ENCODE measurements around the gene GALNT8.
"Not testable (repeated sequence)": the region's sequence is repeated elsewhere in the genome, so short reads cannot be mapped to it uniquely, and the experiment has no call there.

GALNT8 gene, protein sequence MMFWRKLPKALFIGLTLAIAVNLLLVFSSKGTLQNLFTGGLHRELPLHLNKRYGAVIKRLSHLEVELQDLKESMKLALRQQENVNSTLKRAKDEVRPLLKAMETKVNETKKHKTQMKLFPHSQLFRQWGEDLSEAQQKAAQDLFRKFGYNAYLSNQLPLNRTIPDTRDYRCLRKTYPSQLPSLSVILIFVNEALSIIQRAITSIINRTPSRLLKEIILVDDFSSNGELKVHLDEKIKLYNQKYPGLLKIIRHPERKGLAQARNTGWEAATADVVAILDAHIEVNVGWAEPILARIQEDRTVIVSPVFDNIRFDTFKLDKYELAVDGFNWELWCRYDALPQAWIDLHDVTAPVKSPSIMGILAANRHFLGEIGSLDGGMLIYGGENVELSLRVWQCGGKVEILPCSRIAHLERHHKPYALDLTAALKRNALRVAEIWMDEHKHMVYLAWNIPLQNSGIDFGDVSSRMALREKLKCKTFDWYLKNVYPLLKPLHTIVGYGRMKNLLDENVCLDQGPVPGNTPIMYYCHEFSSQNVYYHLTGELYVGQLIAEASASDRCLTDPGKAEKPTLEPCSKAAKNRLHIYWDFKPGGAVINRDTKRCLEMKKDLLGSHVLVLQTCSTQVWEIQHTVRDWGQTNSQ

DNA sequence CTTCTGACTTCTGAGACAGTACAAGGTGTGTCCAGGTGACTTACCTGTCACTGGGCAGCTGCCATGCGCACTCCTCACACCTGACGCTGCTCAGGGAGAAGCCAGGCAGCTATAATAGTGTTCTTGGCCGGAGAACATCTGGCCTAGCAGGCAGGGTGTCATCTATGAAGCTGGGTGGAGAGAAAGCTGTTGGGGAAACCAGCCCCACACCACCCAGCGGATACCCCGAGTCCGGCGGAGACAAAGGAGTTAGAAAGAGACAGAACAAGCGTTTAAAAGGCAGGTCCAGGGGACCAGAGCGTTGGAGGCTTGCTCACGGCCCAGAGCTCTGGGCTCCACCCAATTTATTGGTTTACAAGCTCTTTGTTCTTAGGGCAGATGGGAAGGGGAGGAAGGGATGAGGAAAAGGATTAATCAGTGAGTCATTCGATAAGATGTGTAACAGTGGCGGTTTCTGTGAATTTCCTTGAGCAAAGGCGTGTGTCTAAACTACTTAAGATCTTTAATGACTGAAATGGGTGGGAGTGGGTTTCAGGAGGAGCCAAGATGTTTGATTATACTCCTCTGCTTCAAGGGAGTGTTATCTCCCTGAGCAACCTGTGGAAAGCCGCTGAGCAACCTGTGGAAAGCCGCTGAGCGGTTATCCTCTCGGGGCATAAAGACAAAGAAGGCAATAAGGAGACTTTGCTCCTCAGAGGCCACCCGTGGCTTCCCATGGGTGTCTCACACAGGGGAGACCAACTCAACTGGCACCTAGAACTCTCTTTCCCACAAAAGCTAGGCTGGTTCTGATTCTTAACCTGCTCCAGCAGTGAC, at the start of gene GALNT8:
GALNT8 (plus strand) TSS at position 580 of the 816 bp plus-strand sequence. CDS start 278 bp downstream, outside the sequence.
- no peak for DNase-seq (ENCODE audit: low spot score)

DNA sequence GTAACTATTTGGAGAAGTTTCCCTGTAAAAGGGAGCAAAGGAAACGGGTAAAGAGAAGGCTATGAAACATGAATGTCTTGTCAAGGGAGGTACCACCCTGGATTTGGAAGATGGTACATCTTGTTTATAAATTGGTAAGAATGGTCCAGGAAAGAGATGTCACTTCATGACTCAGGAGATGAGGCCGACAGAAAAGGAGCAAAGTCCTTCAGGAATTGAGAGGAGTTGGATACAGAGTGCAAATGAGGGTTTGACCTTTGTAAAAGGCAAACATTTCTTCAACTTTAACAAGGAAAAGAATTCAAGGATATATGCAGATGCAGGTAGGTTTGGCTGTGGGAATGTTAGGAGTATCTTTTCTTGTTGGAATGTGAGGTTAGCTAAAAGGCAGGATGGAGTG, 40.5 kb upstream of the GALNT8 start:
- no peak for DNase-seq (ENCODE audit: low spot score)

DNA sequence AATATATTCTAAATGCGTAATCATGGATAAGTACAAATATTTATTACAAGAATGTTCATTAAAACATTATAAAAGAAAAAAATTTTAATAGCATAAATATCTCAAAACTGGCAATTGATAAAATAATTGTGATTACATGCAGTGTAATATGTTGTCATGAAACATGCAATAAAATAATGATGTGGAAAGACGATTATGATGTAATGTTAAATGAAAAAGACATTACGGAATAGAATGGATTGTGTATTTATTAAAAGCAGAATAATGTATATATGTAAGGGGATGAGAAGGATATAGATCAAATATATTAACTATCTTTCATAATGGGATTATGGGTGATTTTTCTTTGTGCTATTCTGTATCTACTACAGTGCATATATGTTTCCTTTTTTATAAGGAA, 38.5 kb upstream of the GALNT8 start:
- no peak for DNase-seq (ENCODE audit: low spot score)

DNA sequence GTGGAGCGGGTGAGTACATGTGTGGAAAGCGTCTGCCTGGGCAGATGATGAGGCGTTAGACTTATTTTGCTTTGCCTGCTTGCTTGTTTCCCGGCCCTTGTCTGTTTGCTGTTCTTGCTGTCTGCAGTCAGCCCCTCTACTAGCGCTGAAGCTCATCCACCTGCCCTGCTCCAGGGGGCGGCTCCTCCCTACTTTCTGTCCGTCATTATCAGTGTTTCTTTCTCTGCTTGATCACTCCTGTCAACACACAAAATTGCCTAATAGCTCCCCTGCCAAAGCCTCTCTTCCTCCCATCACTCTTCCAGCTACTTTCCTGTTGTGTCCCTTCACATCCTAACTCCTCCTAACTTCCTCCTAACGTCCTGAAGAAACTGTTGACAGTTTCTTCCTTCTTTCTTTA, 34.9 kb upstream of the GALNT8 start:
- no peak for DNase-seq (ENCODE audit: low spot score)

DNA sequence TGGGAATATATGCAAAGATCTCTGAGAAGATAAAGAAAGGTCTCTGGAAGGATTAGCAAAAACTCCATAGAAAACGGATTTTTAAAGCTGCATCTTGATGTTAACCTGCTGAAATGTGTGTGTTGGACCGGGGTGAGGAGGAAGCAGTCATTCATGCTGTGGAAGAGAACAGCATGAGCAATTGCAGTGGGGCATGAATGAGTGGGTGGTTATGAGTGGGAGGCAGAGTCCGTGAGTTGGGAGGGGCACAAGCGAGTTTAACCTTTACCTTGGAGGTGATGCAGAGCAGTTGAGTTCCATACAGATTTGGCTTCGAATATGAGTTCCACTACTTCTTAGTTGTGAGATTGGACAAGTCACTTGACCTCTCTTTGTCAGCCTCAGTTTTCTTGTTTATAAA, 29.4 kb upstream of the GALNT8 start:
- no peak for DNase-seq (ENCODE audit: low spot score)

DNA sequence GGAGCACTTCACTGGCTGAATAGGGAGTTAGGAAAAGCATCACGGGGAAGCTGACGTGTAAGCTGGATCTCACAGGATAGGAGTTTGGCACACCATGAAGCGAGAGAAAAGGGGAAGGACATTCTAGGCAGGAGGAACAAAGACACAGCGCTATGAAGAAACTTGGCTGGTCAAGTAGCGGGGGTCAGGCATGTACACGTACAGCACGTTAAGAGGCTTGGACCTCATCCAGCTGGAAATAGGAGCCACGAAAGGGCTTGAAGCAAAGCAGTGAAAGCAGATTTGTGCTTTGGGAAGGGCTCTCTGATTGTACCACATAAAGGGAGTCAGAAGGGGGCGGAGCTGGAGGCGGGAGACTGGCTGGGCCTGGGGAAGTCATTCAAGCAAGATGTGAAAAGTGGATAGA, 19.6 kb upstream of the GALNT8 start:
- DNase-seq (ENCODE audit: low spot score), result peak; percentile 22

DNA sequence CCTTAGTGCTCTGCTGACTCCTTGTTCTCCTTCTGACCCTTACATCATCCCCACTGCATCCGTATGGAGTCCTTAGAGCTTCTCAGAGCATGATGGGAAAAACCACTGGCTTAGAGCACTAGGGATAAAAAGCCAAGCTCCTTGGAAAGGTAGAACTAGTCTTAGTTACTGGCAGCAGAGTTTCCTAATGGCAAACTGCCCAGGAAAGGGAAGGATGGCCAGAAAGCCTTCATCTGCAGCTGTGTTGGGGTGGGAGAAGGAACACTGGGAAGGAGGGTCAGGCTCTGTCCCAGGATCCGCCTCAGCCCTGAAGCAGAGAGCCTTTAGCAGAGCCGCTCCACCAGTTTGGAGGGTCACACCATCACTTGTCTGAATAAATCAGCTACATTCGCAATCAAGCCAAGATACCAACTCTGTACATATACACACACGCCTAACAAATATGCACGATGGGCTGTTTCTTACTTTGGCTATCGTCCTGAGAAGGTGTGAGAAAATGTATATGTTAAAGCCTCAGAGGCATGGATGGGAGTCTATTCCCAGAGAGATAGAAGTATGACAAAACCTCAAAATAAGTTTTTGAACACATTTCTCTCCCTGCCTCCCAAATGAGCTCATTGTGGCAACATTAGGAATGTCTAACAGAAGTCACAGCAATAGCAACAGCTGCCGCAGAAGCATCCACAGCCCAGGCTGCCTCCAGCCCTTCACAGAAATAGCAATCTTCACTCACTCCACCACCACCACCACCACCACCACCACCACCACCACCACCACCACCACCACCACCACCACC, 18.6 kb upstream of the GALNT8 start:
- DNase-seq (ENCODE audit: low spot score), result no peak

DNA sequence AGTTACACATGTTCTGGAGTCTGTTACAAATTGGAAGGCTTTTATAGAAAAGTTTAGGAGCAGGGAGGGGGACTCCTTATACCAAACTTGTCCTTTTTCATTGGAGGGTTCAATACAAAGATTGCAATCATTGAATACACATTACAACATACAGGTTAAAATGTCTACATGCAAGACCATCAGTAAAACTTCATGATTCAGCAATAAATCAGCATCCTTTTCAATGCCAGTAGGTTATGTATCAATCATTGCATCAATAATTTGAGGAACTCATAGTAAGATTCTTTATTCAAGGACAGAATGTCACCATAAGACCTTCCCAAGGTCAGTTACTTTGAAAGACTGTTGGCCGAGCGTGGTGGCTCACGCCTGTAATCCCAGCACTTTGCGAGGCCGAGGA, 16.5 kb upstream of the GALNT8 start:
- DNase-seq (ENCODE audit: low spot score), result no peak

DNA sequence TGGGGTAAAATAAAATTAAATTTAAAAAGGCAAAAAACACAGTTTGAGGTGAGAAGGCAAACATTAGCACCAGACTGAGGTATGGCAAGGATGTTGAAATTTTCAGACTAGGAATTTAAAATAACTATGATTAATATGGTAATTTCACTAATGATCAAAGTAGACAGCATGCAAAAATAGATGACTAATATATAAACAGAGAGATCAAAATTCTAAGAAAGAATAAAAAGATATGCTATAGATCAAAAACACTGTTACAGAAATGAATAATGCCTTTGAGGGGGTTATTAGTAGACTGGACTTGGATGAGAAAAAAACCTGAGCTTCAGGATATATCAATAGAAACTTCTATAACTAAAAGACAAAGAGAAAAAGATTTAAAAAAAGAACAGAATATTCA, 14.4 kb upstream of the GALNT8 start:
- no peak for DNase-seq (ENCODE audit: low spot score)

DNA sequence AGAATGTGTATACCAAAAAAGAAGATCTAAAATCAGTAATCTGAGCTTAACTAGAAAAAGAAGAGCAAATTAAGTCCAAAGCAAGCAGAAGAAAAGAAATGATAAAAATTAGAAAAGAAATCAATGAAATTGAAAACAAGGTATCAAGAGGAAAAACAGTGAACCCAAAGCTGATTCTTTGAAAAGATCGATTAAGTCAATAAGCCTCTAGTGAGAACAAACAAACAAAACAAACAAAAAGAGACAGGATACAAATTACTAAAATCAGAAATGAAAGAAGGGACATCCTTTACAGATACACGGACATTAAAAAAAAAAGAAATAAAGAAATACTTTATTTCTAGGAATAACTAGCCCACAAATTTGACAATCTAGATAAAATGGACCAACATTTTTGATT, 12.9 kb upstream of the GALNT8 start:
- no peak for DNase-seq (ENCODE audit: low spot score)

DNA sequence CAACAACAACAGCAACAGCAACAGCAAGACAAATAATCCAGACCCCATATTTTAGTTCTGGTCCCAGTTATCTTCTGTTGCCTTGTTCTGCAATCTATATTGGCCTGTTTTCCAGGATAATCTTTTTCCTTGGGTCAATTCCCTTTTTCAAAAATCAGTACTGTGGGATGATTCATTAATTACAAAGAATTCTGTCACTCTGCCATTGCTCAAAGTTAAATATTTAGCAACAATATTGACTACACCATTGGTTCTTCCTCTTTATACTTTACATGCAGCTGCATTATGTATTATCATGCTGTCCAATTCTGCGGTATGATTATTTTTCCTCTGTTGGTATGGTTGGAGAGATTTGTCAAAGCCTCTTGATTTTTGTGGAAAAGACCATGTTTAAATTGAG, 10.1 kb upstream of the GALNT8 start:
- no peak for DNase-seq (ENCODE audit: low spot score)

DNA sequence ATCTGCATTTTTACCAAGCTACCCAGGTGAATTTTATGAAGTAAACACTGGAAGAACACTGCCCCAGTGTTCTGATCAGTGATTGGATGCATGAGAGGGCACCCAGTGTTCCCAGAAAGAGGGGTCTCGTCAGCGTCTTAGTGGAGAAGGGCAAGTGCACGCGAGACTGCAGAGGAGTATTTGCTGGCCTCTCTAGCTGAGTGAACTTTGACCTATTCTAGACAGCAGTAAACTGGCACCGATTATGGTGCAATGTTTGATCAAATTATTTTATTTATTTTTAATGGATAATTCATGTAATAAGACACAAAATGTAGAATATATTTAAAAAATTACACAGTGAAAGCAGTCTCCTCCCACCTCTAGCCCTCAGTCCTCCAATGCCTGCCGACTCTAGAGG, 5.3 kb upstream of the GALNT8 start:
- DNase-seq (ENCODE audit: low spot score), result no peak

DNA sequence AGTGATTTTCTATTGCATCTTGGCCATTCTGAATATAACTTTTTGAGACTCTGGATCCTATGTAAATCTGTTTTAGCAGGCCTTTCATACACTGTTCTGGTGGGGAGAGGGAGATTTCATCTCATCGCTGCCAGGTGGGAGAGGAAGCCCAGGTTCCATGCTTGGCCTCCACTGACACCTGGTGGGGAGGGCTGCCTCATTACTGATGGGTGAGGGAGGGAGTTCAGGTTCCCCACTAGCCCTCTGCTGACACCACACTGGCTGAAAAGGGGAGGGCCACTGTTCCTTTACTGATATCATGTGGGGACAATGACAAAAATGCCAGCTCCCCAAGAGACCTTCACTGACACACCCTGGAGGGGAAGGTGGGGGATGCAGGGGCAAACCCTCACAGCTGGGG, 2.4 kb upstream of the GALNT8 start:
- no peak for DNase-seq (ENCODE audit: low spot score)

DNA sequence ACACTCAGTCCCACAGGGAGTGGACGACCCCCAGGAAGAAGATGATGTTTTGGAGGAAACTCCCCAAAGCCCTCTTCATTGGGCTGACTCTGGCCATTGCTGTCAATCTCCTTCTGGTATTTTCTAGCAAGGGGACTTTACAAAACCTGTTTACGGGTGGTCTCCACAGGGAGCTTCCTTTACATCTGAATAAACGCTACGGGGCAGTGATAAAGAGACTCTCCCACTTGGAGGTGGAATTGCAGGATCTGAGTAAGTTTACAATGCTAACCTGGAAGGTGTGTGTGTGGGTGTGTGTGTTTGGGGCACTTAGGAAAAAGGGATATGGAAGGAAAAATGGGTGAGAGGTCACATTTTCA, 416 bp downstream of the GALNT8 start:
- peak; percentile 39 for DNase-seq (ENCODE audit: low spot score)

DNA sequence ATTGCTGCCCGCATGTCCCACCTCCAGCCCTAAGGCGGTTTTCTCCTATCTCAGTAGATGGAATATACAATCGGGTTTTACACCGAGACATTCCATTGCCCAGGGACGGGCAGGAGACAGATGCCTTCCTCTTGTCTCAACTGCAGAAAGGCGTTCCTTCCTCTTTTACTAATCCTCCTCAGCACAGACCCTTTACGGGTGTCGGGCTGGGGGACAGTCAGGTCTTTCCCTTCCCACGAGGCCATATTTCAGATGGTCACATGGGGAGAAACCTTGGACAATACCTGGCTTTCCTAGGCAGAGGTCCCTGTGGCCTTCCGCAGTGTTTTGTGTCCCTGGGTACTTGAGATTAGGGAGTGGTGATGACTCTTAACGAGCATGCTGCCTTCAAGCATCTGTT, 1.4 kb downstream of the GALNT8 start:
- not testable (repeated sequence) for DNase-seq (ENCODE audit: low spot score)

DNA sequence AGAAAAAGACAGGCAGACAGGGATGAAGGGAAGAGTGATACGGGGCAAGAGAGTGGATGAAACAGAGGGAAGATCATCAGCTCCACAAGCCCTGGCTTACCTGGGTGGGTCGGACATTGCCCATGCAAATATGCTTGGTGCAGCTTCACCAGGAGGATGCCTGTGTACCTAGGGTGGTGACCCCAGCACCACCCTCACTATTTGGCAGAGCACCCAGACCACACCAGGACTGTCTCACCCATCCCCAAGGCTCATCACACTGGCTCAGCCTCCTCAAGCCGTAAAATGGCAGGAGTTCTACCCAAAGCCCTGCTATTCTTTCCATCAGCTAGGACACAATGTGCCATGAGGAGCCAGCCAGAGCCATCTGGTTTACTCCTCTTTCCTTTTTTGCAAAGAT, 3.0 kb downstream of the GALNT8 start:
- DNase-seq (ENCODE audit: low spot score), result no peak

DNA sequence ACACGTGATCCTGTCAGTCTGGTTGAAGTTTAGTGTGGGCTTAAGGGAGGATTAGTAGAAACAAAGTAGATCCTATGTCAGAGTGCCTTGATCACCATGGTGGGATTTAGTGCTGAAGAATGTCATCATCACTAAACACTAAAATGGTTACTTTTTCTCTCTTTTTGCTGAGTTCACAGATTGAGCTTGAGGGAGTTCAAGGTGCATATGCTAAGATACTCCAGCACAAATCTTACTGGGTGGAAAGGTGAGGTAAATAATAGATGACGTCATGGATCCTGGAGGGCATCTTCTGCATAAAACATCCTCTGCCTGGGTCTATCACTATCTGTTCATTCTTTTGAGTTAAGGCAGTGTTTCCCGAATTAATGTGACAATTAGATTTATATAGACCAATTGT, 4.9 kb downstream of the GALNT8 start:
- DNase-seq (ENCODE audit: low spot score), result no peak

DNA sequence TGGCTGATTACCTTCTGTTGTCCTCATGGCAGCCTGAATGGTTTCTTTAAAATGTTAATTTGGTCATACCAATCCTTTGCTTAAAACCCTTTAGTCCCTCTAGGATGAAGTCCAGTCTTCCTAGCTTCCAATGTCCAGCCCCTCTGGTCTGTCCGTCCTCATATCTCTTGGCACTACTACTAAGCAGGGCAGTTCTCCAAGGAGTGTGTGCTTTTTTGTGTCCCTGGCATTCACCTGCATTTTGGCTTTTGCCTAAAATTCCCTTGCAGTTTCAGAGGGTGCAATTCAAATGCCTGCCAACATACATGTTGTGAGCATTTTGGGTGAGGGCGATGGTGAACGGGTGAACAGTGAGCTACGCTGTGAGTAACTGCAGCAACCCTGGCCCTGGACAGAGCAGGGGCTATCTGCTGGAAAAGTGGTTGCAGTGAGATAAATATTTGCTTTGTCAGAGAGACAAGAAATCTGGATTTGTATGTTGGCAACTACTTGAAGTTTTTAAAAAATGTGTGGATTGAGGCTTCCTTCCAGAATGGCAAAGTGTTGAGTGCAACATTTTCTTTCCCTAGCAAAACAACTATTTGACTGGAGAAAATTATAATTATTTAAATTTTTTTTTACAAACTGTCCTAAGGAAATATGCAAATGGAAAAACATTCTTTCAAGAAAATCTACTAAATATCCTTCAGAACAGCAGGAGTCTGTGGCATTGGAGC, 14.6 kb downstream of the GALNT8 start:
- DNase-seq (ENCODE audit: low spot score), result no peak

DNA sequence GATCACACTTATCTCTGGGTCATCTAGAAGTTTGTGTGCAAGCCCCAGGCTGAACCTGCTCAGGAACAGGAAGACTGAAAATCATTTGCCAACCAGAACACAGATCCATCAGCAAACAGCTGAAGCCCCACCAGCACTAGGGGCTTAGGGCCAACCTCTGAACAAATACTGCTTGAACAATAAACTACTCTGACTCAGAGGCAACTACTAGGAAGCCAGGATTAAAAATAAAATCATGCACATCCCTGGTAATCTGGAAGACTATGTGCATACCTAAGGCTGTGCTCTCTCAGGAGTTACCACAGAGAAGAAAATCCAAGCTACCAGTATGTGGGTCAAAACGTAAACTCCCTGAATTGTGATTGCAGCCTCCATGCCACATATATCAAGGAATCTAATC, 15.9 kb downstream of the GALNT8 start:
- DNase-seq (ENCODE audit: low spot score), result no peak

DNA sequence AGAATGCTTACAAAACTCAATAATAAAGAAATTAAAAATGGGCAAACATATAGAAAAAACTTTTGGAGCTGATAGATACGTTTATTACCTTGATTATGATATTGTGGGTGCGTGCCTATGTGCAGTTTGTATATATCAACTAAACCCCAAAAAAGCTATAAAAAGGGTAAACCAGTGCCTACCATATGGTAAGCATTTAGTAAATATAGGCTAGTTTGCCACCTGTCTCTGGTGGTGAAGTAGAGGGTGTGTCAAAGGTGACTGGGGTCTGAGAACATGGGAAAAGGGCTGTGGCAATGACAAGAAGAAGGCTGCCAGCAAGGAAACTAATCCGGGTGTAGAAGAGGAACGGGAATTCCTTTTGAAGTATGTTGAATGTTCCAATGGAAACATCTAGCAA, 18.3 kb downstream of the GALNT8 start:
- no peak for DNase-seq (ENCODE audit: low spot score)

DNA sequence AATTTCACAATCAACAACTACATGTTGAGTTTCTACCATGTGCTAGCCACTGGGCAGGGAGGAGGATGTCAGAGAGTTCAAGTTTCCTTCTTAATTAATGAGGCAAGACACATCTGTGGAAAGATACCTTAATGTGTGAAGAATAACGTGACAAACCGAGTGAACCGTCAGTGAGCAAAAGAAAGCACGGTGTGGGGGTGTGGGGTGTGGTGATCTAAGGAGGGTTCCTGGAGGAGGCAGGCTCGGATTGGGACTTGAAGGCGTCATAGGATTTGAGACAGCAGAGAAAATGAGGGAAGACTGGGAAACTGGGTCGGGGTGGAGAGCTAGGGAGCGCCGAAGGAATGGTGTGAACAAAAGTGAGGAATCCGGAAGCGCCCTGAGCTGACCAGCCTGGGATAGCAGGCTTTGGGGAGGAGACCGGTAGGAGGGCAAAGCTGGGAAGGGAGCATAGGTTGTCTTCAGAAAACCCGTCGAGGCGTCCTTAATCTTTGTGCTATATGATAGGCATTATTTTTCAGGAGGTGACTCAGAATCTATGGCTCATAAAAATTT, 22.3 kb downstream of the GALNT8 start:
- DNase-seq (ENCODE audit: low spot score), result no peak
